Measurements from ENCODE around the gene COA5.

DNA sequence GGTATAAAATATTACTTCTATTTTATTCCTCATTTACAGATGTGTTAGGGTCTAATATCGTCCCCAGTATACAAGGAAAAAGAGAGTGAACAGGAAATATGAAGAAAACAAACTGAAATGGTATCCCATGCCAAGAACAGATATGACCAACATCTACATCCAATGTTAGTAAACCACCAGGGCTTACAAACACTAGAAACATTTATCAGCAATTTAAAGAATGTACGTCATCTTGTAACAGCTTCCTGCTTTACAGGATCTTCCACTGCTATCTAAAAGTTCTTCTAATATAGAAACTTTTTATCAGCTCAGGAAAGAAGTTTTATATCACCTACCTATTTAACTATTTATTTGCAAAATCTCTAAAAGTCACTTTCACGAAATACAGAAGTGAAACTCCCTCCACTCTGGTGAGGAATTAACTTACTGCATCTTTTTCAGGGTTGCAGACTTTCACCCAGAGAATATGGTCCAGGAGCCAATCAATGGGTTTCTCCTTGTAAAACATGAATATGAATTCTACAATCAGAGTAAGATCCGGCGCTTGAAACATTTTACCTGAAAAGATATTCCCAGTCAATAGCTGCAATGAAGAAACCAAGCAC, 35.3 kb upstream of the COA5 start:
- TF ChIP-seq, protein P1, sequence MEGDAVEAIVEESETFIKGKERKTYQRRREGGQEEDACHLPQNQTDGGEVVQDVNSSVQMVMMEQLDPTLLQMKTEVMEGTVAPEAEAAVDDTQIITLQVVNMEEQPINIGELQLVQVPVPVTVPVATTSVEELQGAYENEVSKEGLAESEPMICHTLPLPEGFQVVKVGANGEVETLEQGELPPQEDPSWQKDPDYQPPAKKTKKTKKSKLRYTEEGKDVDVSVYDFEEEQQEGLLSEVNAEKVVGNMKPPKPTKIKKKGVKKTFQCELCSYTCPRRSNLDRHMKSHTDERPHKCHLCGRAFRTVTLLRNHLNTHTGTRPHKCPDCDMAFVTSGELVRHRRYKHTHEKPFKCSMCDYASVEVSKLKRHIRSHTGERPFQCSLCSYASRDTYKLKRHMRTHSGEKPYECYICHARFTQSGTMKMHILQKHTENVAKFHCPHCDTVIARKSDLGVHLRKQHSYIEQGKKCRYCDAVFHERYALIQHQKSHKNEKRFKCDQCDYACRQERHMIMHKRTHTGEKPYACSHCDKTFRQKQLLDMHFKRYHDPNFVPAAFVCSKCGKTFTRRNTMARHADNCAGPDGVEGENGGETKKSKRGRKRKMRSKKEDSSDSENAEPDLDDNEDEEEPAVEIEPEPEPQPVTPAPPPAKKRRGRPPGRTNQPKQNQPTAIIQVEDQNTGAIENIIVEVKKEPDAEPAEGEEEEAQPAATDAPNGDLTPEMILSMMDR (IDR thresholded peaks at IDR 0.05; ENCODE audit: low read depth, low read length): no peak
- no peak for TF ChIP-seq POLR2A (IDR thresholded peaks at IDR 0.05; ENCODE audit: extremely low read depth, insufficient read length)
